ENCODE data around the gene KRTAP12-3.
"Not testable (repeated sequence)": the region's sequence is repeated elsewhere in the genome, so short reads cannot be mapped to it uniquely, and the experiment has no call there.

KRTAP12-3 gene

GRCh38 chr21:44644878-44645277 is 12.9 kb upstream of the KRTAP12-3 start:
- Histone ChIP-seq H3K4me3 (ENCODE audit: low read length) (no peak overlapping the region), H3K27ac (ENCODE audit: low read length) (no peak overlapping the region), H3K9me3 (ENCODE audit: control insufficient read depth, low read depth, low read length) (peaks cover 10% of the 10 kb centered on the region), H3K4me1 (ENCODE audit: control insufficient read depth, low read depth, low read length) (peaks cover 4% of the 10 kb centered on the region), H3K27me3 (ENCODE audit: control insufficient read depth, insufficient read depth, low read length) (no peaks in the 10 kb centered on the region), H3K36me3 (ENCODE audit: control insufficient read depth, low read depth, low read length) (no peaks in the 10 kb centered on the region), H3K9ac (ENCODE audit: low read length) (no peak overlapping the region)

GRCh38 chr21:44646366-44647221 is 11.1 kb upstream of the KRTAP12-3 start, which contains the start of gene KRTAP10-11:
Gene KRTAP10-11, plus strand, starts transcription at chr21:44646414. Its CDS starts 45 bp downstream, at chr21:44646459.
- peaks cover 10% of the 10 kb centered on the region for H3K9me3 ChIP-seq (ENCODE audit: control insufficient read depth, low read depth, low read length)
- not testable (repeated sequence) for H3K9ac ChIP-seq (ENCODE audit: low read length); H3K27ac ChIP-seq (ENCODE audit: low read length); H3K4me3 ChIP-seq (ENCODE audit: low read length); H3K36me3 ChIP-seq (ENCODE audit: control insufficient read depth, low read depth, low read length); H3K4me1 ChIP-seq (ENCODE audit: control insufficient read depth, low read depth, low read length); H3K27me3 ChIP-seq (ENCODE audit: control insufficient read depth, insufficient read depth, low read length)

GRCh38 chr21:44647222-44647552 is 10.5 kb upstream of the KRTAP12-3 start:
- peaks cover 10% of the 10 kb centered on the region for H3K9me3 ChIP-seq (ENCODE audit: control insufficient read depth, low read depth, low read length)
- no peak overlapping the region for H3K4me3 ChIP-seq (ENCODE audit: low read length)
- H3K27me3 ChIP-seq (ENCODE audit: control insufficient read depth, insufficient read depth, low read length): no peaks in the 10 kb centered on the region
- no peak overlapping the region for H3K9ac ChIP-seq (ENCODE audit: low read length)
- no peaks in the 10 kb centered on the region for H3K36me3 ChIP-seq (ENCODE audit: control insufficient read depth, low read depth, low read length)
- peaks cover 4% of the 10 kb centered on the region for H3K4me1 ChIP-seq (ENCODE audit: control insufficient read depth, low read depth, low read length)
- H3K27ac ChIP-seq (ENCODE audit: low read length): no peak overlapping the region

GRCh38 chr21:44648557-44649311 is 9.0 kb upstream of the KRTAP12-3 start:
- H3K9ac ChIP-seq (ENCODE audit: low read length): no peak overlapping the region
- H3K27me3 ChIP-seq (ENCODE audit: control insufficient read depth, insufficient read depth, low read length): no peaks in the 10 kb centered on the region
- H3K27ac ChIP-seq (ENCODE audit: low read length): no peak overlapping the region
- no peaks in the 10 kb centered on the region for H3K36me3 ChIP-seq (ENCODE audit: control insufficient read depth, low read depth, low read length)
- H3K9me3 ChIP-seq (ENCODE audit: control insufficient read depth, low read depth, low read length): peaks cover 10% of the 10 kb centered on the region
- H3K4me1 ChIP-seq (ENCODE audit: control insufficient read depth, low read depth, low read length): peaks cover 4% of the 10 kb centered on the region
- no peak overlapping the region for H3K4me3 ChIP-seq (ENCODE audit: low read length)

GRCh38 chr21:44649521-44650100 is 8.1 kb upstream of the KRTAP12-3 start:
- H3K4me3 ChIP-seq (ENCODE audit: low read length): no peak overlapping the region
- H3K27ac ChIP-seq (ENCODE audit: low read length): no peak overlapping the region

GRCh38 chr21:44650265-44650972 is 7.3 kb upstream of the KRTAP12-3 start:
- Histone ChIP-seq H3K9me3 (ENCODE audit: control insufficient read depth, low read depth, low read length) (no peaks in the 10 kb centered on the region), H3K4me1 (ENCODE audit: control insufficient read depth, low read depth, low read length) (peaks cover 4% of the 10 kb centered on the region), H3K36me3 (ENCODE audit: control insufficient read depth, low read depth, low read length) (no peaks in the 10 kb centered on the region), H3K4me3 (ENCODE audit: low read length) (no peak overlapping the region), H3K27ac (ENCODE audit: low read length) (no peak overlapping the region), H3K9ac (ENCODE audit: low read length) (no peak overlapping the region), H3K27me3 (ENCODE audit: control insufficient read depth, insufficient read depth, low read length) (no peaks in the 10 kb centered on the region)

More at GRCh38 chr21:44649521-44650100, 8.1 kb upstream of the KRTAP12-3 start:
- H3K9me3 ChIP-seq (ENCODE audit: control insufficient read depth, low read depth, low read length): peaks cover 6% of the 10 kb centered on the region
- no peaks in the 10 kb centered on the region for H3K36me3 ChIP-seq (ENCODE audit: control insufficient read depth, low read depth, low read length)
- H3K27me3 ChIP-seq (ENCODE audit: control insufficient read depth, insufficient read depth, low read length): no peaks in the 10 kb centered on the region
- peaks cover 4% of the 10 kb centered on the region for H3K4me1 ChIP-seq (ENCODE audit: control insufficient read depth, low read depth, low read length)
- no peak overlapping the region for H3K9ac ChIP-seq (ENCODE audit: low read length)

- Histone ChIP-seq H3K27me3 (ENCODE audit: control insufficient read depth, insufficient read depth, low read length) (no peaks in the 10 kb centered on the region), H3K9me3 (ENCODE audit: control insufficient read depth, low read depth, low read length) (no peaks in the 10 kb centered on the region), H3K27ac (ENCODE audit: low read length) (no peak overlapping the region)
Measured at GRCh38 chr21:44650973-44651675, 6.6 kb upstream of the KRTAP12-3 start.

GRCh38 chr21:44653123-44653522 is 4.6 kb upstream of the KRTAP12-3 start:
- H3K4me3 ChIP-seq (ENCODE audit: low read length): no peak overlapping the region
- H3K9me3 ChIP-seq (ENCODE audit: control insufficient read depth, low read depth, low read length): no peaks in the 10 kb centered on the region
- H3K36me3 ChIP-seq (ENCODE audit: control insufficient read depth, low read depth, low read length): no peaks in the 10 kb centered on the region
- no peak overlapping the region for H3K27ac ChIP-seq (ENCODE audit: low read length)
- H3K9ac ChIP-seq (ENCODE audit: low read length): no peak overlapping the region
- H3K4me1 ChIP-seq (ENCODE audit: control insufficient read depth, low read depth, low read length): no peaks in the 10 kb centered on the region
- H3K27me3 ChIP-seq (ENCODE audit: control insufficient read depth, insufficient read depth, low read length): no peaks in the 10 kb centered on the region

More at GRCh38 chr21:44650973-44651675, 6.6 kb upstream of the KRTAP12-3 start:
- Histone ChIP-seq H3K4me3 (ENCODE audit: low read length) (no peak overlapping the region), H3K9ac (ENCODE audit: low read length) (no peak overlapping the region), H3K36me3 (ENCODE audit: control insufficient read depth, low read depth, low read length) (no peaks in the 10 kb centered on the region), H3K4me1 (ENCODE audit: control insufficient read depth, low read depth, low read length) (peaks cover 4% of the 10 kb centered on the region)

- peaks cover 5% of the 10 kb centered on the region for H3K4me1 ChIP-seq (ENCODE audit: control insufficient read depth, low read depth, low read length)
Measured at GRCh38 chr21:44653656-44654575, 3.8 kb upstream of the KRTAP12-3 start.

GRCh38 chr21:44654576-44655175 is 3.1 kb upstream of the KRTAP12-3 start, which contains the start of gene KRTAP12-4:
Gene KRTAP12-4, minus strand, starts transcription at chr21:44654659. Its CDS starts 45 bp downstream, at chr21:44654614.
- no peak within 1 kb of the TSS for H3K4me3 ChIP-seq (ENCODE audit: low read length)
- H3K27ac ChIP-seq (ENCODE audit: low read length): no peak within 1 kb of the TSS
- no peaks in the 10 kb centered on the region for H3K9me3 ChIP-seq (ENCODE audit: control insufficient read depth, low read depth, low read length)
- H3K27me3 ChIP-seq (ENCODE audit: control insufficient read depth, insufficient read depth, low read length): no peaks in the 10 kb centered on the region
- H3K4me1 ChIP-seq (ENCODE audit: control insufficient read depth, low read depth, low read length): peaks cover 13% of the 10 kb centered on the region
- H3K9ac ChIP-seq (ENCODE audit: low read length): no peak within 1 kb of the TSS
- H3K36me3 ChIP-seq (ENCODE audit: control insufficient read depth, low read depth, low read length): no peaks in the 10 kb centered on the region

More at GRCh38 chr21:44653656-44654575, 3.8 kb upstream of the KRTAP12-3 start:
- Histone ChIP-seq H3K27ac (ENCODE audit: low read length) (no peak overlapping the region), H3K4me3 (ENCODE audit: low read length) (no peak overlapping the region), H3K36me3 (ENCODE audit: control insufficient read depth, low read depth, low read length) (no peaks in the 10 kb centered on the region), H3K27me3 (ENCODE audit: control insufficient read depth, insufficient read depth, low read length) (no peaks in the 10 kb centered on the region), H3K9ac (ENCODE audit: low read length) (no peak overlapping the region), H3K9me3 (ENCODE audit: control insufficient read depth, low read depth, low read length) (no peaks in the 10 kb centered on the region)
